ENCODE measurements around the gene SMTNL1.

The SMTNL1 gene

GRCh38 chr11:57597916-57598830, 60.8 kb downstream of the SMTNL1 start:
- peak; percentile 90 for DNase-seq

- DNase-seq = no peak
Observed at GRCh38 chr11:57598831-57599155, 61.4 kb downstream of the SMTNL1 start.

GRCh38 chr11:57599381-57599780, 62.0 kb downstream of the SMTNL1 start:
- no peak for DNase-seq

All from femur (tissue), 1 donor.